IPS DF 4.7 (cell line): ENCODE data around the gene CCDC169.

Source experiments
- DNase-seq: peaks from one replicate; pipeline ENCODE4 v3.0.0-alpha.2; 2013; ENCODE audit warnings: low spot score; ENCODE audit errors: extremely low read depth

The CCDC169 gene

GRCh38 chr13:36244990-36245389 is 52.6 kb downstream of the CCDC169 start:
- DNase-seq: no peak

DNA sequence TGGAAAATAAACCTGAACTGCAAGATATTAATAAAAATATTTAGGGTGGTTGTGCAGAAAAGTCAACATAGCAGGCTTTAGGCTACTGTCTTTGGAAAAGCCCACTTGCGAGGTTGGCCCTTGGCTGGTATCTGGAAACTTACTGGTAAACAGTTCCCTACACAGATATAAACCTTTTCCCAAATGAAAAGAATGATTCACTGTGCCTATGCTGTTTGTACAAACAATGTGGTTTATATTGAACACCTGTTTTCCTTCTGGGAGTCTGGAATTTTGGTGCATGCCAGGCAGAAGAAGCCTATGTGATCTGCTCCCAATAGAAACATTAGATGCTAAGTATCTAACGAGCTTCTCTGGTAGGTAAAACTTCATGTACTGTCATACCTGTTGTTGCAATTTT is 53.5 kb downstream of the CCDC169 start:
- no peak for DNase-seq

DNA sequence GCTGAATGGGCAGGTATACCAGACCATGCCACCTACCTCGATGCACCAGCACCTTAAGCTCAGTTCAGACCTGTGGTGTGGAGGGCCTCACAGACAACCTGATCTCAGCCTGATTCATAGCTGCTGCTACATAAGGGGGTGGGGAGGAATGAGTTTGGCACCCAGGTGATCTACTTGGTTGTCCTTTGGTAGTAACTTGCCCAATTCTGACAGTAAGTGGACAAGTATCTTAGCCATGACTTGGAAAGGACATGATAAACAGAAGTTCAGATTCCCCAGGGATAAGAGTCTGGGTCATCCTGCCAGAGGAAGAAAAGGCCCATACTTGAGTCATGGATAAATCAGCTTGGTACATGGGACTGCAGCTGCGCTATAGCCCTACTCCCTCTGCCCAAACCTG is 54.9 kb downstream of the CCDC169 start:
- no peak for DNase-seq

DNA sequence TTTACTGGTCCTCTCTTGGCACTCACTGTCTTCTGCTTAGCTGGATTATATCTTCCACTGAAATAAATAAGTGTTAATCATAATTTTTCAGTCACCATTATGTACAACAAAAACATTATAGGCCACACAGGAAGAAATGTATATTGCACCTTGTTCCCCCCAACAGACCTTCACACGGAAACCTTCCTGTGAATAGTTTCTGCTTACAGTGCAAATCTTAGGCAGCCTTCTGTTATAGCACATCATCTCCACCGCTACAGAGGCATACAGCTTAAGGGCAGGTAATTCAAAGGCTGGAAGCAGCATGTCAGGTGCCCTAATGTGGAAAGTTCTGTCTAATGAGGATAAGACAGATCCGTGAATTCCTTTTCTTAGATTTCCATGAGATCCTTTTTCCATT is 66.4 kb downstream of the CCDC169 start:
- DNase-seq: no peak

- no peak for DNase-seq
Measured at GRCh38 chr13:36224730-36225129, 72.9 kb downstream of the CCDC169 start.

DNA sequence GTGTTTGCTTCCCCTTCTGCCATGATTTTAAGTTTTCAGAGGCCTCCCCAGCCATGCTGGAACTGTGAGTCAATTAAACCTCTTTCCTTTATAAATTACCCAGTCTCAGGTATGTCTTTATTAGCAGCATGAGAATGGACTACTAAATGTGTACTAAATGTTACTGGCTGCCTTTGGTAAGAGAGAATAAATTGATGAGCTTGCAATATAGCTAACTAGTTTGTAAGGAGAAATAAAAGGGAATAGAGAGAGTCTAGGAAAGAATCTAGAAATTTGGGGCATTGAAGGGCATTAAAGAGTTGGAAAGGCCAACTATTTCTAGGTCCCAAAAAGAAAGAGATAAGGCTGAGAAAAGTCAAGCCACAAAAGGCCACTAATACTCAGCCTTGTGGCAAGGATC is 77.7 kb downstream of the CCDC169 start:
- no peak for DNase-seq

GRCh38 chr13:36217456-36217855 is 80.2 kb downstream of the CCDC169 start:
- DNase-seq: no peak

DNA sequence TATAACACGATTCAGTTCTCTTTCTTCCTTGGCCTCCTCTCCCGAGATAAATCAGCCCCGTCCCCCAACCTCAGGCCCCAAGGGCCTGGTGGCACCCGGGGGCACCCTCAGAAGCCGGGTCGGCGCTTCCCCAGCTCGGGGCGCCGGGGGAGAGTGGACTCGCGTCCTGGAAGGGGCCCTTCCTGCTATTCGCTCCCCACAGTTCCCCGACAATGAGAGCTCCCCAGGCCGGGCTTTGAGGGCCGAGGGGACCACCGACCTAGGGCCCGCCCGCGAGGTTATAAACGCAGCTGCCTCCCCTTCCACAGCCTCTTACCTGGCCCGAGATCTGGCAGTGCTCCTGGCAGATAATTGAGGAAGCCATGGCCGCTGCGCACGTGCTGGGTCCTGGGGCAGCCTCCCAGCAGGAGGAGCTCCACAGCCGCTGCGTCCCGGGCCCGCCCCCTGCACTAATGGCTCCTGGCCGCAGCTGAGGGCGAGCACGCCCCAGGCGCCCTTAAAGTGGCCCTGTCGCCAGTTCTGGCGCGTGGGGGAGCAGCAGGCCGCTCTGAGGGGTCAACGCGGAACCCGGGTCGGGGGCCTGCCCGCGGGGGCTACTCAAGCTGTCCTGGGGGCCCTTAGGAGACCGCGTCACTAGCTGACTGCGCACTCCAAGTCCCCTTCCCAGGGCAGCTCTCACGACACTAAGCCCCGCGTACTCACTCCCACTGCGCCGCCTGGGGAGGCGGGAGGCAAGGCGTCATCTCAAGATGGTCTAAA is 83.3 kb downstream of the CCDC169 start, which contains the start of gene SOHLH2:
Gene SOHLH2, minus strand, starts transcription at position 394 of the 759 bp plus-strand sequence. Its CDS starts 30 bp downstream, at position 364.
- DNase-seq: no peak

GRCh38 chr13:36212789-36213188 is 84.8 kb downstream of the CCDC169 start:
- no peak for DNase-seq

GRCh38 chr13:36211567-36211966 is 86.0 kb downstream of the CCDC169 start:
- DNase-seq: no peak

DNA sequence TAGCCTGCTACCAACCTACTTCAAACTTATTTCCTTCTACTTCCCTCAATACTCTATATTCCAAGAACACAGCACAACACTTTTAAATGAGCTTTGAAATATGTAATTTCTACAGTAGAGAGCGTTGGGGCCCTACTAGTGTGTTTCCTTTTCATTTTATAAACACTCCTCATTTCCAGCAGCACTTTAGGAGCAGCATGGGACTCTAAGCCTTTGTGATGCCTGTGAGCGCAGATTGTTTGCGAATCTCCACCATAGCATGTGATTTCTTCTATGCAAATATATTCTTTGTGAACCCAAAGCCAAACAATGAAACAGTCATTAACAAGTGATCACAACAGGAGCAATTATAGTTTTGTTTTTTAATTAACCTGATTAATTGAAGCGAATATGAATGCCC is 86.9 kb downstream of the CCDC169 start:
- DNase-seq: no peak

GRCh38 chr13:36207672-36208071 is 89.9 kb downstream of the CCDC169 start:
- no peak for DNase-seq

DNA sequence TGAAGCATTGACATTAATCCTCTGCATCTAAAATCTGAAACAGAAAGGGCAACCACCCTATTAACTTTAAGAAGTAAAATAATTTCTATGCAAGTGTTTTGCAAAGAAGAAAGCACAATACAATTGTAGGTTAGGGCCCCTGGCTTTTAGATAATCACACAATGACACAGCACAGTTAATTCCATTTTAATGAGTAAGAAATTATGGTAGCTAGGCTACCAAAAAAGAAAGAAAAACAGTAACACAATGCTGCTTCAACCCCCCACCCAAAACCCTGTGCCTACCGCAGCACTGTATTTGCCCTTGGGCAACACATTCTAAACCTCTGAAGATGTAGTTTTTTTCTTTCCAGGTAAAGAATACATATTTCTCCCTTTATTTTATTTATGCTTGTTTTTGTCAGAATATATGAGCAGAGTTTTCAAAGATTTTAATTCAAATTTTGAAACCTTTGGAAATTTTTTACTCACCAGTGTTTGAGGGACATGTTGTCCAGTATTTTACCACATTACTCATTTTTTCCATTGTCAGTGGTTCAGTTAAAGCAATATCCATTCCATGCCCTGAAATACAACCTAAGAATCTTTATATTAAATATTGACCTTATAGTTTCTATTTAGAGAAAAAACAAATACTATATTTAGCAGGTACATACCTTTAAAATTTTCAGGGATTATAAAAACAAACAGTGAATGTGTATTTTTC is 104.3 kb downstream of the CCDC169 start:
- DNase-seq: no peak

GRCh38 chr13:36192166-36192565 is 105.4 kb downstream of the CCDC169 start:
- no peak for DNase-seq

GRCh38 chr13:36190771-36191170 is 106.8 kb downstream of the CCDC169 start:
- DNase-seq: no peak

- no peak for DNase-seq
Measured at GRCh38 chr13:36188441-36188840, 109.2 kb downstream of the CCDC169 start.

DNA sequence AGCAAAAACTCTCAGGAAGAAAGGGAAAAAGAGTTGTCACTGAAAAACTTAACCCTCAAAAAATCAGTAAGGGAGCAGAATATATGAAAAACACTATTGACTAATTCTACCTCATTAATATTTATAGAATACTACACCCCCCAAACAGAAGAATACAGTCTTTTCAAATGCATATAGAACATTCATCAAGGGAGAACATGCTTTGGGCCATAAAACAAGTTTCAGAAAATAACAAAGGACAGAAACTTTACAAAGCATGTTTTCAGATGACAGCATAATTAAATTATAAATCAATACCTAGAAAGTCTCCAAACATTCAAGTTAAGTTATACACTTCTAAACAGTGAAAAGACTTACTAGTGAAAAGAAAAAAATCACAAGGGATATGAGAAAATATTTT is 113.7 kb downstream of the CCDC169 start:
- DNase-seq: no peak
